H54 (cell line): ENCODE data around the gene ATOSB.
A peak's percentile ranks its signal among the peaks of the same experiment; 100 is the strongest.

Source experiments
- DNase-seq: peaks from one replicate; pipeline ENCODE4 v3.0.0; 2011; ENCODE audit warnings: low spot score, mixed read lengths; ENCODE audit not compliant: insufficient read length
- FAIRE-seq: peaks from 3 replicates; lab custom pipeline; 2011; peaks lifted over from hg19 to GRCh38; lab: Jason Lieb, UNC
- POLR2A ChIP-seq: IDR thresholded peaks from 2 replicates; pipeline ENCODE4 v1.6.1; 2011; ENCODE audit warnings: low read depth, mild to moderate bottlenecking, low read length

ATOSB gene

DNA sequence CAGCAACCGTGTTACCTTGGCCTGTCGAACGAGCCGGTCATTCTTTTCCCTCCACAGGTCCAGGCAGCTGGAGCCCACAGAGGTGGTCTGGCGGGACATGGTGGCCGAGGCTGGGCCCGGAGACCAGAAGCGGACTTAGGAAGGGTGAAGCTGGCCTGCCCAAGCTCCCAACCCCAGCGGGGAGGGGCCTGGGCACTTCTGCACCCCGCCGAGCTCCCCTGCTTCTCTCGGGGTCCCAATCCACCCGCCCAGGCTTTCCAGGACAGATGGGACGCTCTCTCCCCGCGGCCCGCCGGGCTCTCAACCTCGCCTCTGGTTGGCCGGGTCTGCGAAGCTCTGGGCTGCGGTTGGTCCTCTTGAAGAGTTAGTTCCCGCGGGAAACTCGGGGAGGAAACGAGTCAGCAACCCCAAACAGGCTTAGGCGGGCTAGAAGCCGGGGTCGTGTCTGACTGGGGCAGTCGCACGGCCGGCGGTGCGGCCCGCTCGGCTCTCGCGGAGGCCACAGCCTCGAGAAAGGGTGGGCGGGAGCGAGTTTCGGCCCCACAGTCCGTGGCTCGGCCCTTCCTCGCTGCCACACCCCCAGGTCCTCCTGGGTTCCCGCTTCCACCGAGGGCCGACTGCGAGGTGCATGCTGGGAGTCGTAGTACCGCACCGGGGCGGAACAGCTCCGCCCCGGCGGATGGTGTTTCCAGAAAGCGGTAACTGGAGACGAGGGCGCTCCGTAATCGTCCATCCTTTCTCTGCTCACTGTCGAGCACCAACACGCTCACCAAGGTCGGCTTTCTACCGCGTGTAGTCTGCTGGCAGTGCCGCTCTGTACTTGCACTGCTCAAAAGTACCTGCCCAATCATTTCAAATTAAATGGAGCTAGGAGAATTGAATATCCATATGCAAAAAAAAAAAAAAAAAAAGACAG is 36.0 kb downstream of the ATOSB start, which contains the start of gene FANCG:
Gene FANCG, minus strand, starts transcription at position 517 of the 916 bp plus-strand sequence. Its CDS starts 418 bp downstream, at position 99.
- peak; percentile 17; the same call in 1 of the 2 replicates for TF ChIP-seq POLR2A
- DNase-seq: peak; percentile 67
- FAIRE-seq: peak; percentile 33

DNA sequence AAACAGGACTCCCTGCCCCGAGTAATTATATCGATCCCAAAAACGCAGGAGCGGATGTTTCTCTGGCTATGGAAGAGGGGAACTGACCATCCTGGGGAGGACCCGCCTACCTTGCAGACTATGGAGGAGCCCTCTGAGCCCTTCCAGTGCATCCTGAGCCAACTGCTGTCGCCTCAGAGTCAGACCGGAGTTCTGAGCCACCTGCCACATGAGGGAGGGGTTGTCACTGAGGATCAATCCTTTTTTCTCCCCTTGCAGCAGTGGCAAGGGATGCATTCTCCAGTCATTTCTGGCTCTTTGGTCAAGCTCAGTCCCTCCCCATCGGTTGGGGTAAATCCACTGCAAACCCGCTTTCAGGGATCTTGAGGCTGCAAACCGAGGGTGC is 36.6 kb downstream of the ATOSB start:
- no peak for TF ChIP-seq POLR2A
- FAIRE-seq: no peak
- no peak for DNase-seq

DNA sequence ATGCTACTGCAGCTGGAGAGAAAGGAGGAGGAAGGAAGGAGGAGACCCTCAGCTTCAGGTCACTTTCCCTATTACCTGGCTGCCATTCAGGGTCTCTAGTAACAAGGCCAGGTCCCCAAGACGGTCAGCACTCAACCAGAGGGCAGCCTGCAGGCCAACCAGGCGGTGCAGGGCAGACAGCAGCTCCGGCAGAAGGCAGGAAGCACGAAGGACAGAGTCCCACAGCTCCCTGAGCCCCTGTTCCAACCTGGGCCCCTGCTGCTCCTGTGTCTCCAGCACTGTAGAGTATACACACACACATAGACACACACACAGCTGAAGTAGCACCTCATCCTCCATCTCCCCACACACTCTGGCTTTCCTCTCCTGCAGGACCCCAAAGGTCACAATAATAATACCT is 37.6 kb downstream of the ATOSB start:
- TF ChIP-seq POLR2A: no peak
- DNase-seq (no peak), FAIRE-seq (no peak)

DNA sequence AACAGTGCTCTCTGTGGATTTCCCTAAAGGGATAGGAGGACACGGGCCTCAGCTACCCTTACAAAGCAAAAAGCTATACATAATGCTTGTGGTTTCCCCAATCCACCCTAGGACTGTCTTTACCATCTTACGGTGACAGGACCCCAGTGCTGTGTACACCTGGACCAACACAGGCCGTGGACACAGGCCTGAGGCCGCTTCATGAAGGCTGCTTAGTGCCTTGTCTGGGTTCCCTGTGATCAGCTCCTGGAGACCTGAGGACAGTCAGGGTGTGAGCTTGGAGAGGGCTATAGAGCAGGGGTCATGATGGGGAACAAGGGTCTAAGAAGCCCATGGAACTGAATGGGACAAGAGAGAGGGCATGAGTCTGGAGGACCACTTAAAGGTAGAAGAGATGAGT is 38.8 kb downstream of the ATOSB start:
- FAIRE-seq: no peak
- no peak for DNase-seq
- no peak for TF ChIP-seq POLR2A

DNA sequence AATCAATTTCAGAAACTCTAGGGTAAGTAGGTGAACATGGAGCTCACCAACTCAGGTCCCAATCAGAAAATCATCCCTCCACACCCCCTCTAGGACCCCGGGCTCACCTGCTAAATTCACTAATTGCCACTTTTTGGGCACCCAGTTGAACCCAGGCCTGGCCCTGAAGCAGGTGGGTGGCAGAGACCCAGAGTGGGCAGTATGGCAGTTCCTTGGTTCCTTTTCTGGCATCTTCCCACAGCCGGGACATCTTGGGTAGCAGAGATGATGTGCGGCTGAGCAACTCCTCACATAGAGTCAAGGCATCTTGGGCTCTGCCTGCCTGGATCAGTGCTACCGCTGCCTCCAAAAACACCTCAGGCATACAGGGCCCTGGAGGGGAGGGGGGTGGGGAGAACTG is 40.3 kb downstream of the ATOSB start:
- no peak for TF ChIP-seq POLR2A
- FAIRE-seq (no peak), DNase-seq (no peak)

DNA sequence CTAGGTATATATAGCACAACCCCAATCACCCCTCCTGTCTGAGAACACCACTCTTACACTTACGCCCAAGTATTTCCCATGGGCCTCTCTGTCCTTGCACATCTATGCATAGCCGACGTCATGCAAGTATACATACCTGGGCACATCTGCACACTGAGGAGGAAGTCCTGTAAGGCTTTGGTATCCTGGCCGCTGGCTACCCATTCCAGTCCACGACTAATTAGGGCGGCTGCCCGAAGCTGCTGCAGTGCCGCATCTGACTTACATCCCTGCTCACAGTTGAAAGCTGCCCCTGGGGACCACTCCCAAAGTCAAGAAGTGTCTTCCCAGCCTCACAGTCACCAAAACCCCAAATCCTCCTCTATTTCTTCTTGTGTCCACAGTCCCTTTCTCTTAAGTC is 40.9 kb downstream of the ATOSB start:
- FAIRE-seq: no peak
- DNase-seq: no peak
- TF ChIP-seq POLR2A: no peak

DNA sequence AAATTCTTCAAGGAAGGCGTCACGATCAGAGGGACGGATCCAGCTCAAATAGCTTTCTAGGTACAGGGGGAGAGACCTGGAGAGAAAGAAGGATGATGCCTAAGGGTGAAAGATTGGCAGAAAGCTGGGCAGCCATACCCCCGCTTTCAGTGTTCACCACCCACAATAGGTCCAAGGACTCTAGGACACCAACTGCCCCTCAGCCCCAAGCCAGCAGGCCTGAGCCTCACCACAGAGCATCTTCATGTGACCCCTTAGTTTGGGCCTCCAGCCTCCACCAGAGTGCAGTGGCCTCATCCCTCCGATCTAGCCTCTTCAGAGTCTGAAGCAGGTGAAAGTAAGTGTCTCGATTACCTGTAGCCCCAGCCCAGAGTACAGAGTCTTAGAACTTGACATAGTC is 41.5 kb downstream of the ATOSB start:
- no peak for DNase-seq
- no peak for TF ChIP-seq POLR2A
- no peak for FAIRE-seq

DNA sequence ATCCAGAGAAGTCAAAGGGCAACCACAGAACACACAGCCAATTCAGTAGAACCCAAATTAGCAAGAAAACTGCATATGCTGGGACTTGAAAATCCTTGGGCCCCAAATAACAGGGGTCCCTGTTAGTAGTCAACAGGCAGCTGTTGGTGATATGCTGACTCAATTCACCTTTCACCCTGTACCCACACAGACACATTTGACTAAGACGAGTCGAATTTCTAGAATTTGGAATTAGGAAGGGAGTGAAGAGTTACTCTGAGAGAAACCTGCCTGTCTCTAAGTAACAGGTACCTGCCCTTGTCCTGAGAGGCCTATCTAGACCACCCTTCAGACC is 42.4 kb downstream of the ATOSB start:
- DNase-seq: no peak
- no peak for TF ChIP-seq POLR2A
- FAIRE-seq: no peak

DNA sequence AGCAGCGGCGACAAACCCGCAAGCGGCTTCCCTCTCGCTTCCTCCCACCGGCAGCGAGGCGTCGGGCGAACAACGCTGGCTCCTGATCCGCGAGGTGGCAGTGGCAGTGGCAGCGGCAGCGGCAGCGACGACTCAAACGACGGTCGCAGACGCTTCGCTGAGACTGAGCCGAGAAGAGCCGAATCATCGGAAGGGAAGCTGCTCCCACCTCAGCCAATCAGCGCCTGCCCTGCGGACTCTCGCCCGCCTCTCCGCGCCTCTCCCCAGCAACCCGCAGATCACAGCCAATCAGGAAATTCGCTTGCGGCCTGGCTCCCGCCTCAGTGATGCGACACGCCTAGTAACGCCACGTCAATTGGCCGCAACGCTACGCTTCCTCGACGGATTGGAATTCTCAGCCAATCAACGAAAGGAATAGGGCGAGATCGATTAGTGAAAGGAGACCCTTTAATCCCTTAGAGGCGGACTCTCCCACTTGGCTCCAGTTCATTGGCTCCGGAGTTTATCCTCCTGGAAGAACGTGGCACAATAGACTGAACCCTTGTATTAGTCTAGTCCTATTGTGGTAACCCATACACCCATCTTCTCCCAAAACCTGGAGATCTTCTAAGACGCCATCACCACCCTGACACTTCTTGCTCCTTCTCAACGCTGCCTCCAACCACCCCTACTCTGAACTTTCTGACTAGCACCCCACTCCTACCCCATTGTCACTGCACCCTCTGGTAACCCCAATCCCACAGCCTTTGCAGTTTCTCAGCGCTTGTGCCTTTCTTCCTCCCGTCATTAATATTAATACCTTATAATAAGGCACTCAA is 43.0 kb downstream of the ATOSB start, which contains the start of gene VCP:
Gene VCP, minus strand, starts transcription at position 165 of the 818 bp plus-strand sequence. CDS start 272 bp downstream, outside the sequence.
- TF ChIP-seq POLR2A: peak; percentile 93
- DNase-seq: peak; percentile 90
- peak; percentile 96 for FAIRE-seq

DNA sequence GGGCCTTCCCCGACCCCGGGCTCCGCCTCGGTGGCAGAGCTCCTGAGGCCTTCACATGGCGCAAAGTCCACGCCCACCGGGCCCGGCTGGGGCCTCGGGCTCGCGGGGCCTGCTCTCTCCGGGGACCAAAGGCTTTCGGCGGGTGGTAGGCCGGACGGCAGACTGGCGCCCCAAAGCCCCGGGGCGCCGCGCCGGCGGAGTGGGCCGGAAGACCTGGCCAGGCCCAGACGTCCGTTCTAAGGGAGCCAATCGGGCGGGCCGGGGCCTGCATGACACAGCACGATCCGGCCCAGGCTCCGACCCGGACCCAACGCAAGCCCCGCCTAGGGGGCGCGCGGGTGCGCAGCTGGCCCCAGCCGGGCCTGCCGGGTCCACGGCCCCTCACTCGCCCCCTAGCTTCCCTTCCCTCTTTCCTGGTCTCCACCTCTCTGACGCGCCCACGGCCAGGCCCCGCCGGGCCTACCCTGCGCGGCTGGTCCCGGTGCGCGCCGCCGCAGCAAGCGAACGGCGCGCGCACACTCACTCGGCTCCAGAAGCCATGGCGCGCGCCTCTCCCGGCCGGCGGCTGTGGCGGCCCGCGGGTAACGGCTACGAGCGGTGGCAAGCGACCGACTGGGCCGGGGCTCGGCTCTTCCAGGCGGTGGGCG is 43.7 kb downstream of the ATOSB start:
- FAIRE-seq (no peak), DNase-seq (peak; percentile 42)
- no peak for TF ChIP-seq POLR2A

DNA sequence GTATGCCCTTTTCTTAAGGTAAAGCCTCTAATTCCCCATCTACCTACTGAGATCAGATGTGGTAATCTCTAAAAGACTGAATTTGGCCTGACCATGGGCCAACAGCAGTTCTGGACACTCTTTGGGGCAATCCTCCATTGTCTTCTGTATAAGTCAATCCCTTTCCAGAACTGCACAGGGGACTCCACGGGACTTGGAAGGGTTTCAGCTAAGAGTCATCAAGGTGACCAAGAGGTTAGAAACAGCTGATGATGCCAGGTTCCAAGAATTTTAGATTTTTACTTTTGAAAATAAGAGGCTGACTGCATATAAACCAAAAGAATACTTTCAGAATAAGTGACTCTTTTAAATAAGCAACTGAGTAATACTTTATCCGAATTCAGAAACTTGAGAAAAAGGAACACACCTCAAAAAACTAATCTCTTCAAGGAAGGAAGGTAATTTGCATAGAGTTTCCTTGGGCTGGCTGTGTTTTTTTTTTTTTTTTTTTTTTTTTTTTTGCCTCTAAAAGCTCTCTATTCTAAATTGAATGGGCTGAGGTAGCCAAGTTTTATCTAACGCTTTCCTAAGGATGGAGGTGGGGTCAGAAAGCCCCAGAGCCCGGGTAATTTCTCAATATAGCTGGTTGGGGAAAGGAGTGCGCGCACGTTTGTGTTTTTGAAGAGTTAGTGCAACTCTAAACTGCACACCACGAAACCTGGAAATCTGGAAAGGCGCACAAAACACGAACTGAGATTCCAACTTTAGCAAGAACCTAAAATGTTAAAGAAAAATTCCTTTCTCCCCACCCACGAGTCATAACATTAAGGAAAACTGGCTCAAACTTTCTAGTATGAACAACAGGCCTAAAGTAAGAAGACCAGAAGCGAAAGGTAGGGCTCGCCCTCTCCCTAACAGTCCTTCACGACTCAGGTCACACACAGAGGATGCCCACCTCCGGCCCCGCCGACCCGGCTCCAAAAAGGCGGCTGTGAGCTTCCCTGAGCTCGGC is 44.5 kb downstream of the ATOSB start:
- DNase-seq (peak; percentile 15), FAIRE-seq (no peak)
- TF ChIP-seq POLR2A: no peak

DNA sequence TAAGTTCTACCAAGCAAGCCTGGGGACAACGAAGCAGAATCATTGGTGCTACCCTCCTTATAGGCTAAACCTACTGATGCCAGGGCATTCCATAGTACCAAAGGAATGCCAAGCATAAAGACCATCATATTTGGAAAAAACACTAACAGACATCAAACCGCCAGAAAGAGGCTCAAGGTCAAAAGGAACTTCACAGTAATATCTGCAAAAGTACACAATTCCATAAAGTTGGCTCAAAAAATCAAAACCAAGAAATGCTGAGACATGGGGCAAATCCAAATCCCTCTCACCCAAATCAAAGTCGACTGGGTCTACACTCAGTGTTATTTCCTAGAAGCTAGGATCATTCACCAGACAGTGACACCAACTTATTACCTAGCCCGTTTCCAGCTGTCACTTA is 46.6 kb downstream of the ATOSB start:
- DNase-seq (no peak), FAIRE-seq (no peak)
- TF ChIP-seq POLR2A: no peak

DNA sequence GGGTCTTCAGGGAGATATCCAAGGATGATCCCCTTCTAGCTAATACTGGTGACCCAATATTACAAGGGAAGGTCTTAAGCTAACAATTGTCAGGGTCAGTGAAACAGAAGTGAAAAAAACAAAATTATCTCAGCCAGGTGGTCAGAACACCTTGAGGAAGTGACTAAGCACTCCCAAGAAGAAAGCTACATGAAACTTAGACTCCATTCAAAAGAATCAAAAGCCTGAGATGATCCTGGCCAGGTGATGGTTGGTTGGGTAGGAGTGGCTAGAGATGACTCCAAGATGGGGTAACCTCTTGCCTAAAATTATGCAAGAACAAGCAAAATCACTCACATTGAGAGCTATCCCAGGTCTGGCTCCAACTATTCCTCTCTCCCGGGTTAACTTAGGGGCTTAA is 48.6 kb downstream of the ATOSB start:
- TF ChIP-seq POLR2A: no peak
- FAIRE-seq (no peak), DNase-seq (no peak)
